K562 (cell line): ENCODE data around the gene ZBTB49.

ENCODE experiments used
- CBX5 ChIP-seq: IDR thresholded peaks from 2 replicates; pipeline ENCODE4 v1.6.1; 2014; ENCODE audit warnings: low read depth, borderline replicate concordance
- CEBPG ChIP-seq, 3 experiments: fragments of 200-800 bp in 1 of 3; sonication (Bioruptor generic) in 1 of 3; sonication (generic) in 1 of 3; formaldehyde crosslinking in 1 of 3; IDR thresholded peaks in 2 of 3; conservative IDR thresholded peaks in 1 of 3; 2 replicates each; pipeline versions ENCODE4 v1.6.1 to v1.8.0; 2016 to 2022; ENCODE audit warnings: missing compliant biosample characterization in 2 of 3, missing genetic modification characterization in 2 of 3, mild to moderate bottlenecking in 1 of 3, missing genetic modification reagents in 1 of 3
- KLF10 ChIP-seq: fragments of 250-450 bp; sonication (Bioruptor Pico); IDR thresholded peaks from 2 replicates; pipeline ENCODE4 v1.6.1; 2021; ENCODE audit warnings: matching md5 sums
- MAFK ChIP-seq: IDR thresholded peaks from 2 replicates; pipeline ENCODE4 v1.6.1; 2011; ENCODE audit warnings: low read length, improper control_type of control experiment
- MIER1 ChIP-seq: fragments of 450-650 bp; IDR thresholded peaks from 2 replicates; pipeline ENCODE4 v1.6.1; 2016; ENCODE audit warnings: antibody characterized with exemption, mild to moderate bottlenecking, low read depth
- PRPF4 ChIP-seq: fragments of 200-400 bp; formaldehyde crosslinking; IDR thresholded peaks from one replicate; pipeline ENCODE4 v1.6.1; 2017; ENCODE audit warnings: low read length, low read depth, mild to moderate bottlenecking; ENCODE audit not compliant: insufficient read depth, poor library complexity, severe bottlenecking
- ZNF146 ChIP-seq: IDR thresholded peaks from one replicate; pipeline ENCODE4 v1.6.1; 2018; ENCODE audit warnings: missing compliant biosample characterization; ENCODE audit not compliant: unreplicated experiment
- ZNF274 ChIP-seq: IDR thresholded peaks from 2 replicates; pipeline ENCODE4 v1.6.1; 2011; ENCODE audit warnings: low read depth, mild to moderate bottlenecking, low read length, moderate library complexity, borderline replicate concordance
- TF ChIP-seq, protein P1 (sequence below): sonication (generic); formaldehyde crosslinking; IDR thresholded peaks from 2 replicates; pipeline ENCODE4 v1.8.0; 2022; ENCODE audit warnings: mild to moderate bottlenecking, missing genetic modification reagents

DNA sequence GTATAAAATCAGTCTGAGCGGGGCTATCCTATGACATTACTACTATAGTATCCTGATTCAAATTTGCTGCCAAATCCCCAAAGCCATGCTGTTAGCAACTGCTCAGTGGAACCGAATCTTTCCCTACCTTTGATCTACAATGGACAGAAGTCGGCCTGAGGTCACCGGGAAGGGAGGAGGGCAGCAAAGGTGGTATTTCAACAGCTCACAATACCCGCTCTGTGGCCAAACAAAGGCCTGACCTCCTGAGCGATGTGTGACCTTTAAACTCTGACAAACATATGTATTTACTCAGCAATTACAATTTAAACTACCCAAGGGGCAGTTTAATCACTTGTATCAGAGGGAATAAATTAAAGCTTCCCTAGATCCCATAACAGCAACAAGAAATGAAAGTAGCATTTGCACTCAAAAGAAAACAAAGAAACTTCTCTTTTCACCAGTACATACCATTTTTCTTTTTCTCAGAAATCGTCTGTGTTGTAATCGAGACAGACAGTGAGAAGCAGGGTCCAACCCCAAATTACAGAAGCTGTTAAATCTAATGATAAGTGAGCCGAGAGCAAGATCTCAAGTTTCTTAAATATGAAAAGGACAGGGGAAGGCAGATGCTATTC, 30.5 kb upstream of the ZBTB49 start:
- TF ChIP-seq PRPF4 = no peak
- TF ChIP-seq ZNF146 = no peak
- no peak for TF ChIP-seq MAFK
- TF ChIP-seq ZNF274 = no peak
- TF ChIP-seq, protein P1, sequence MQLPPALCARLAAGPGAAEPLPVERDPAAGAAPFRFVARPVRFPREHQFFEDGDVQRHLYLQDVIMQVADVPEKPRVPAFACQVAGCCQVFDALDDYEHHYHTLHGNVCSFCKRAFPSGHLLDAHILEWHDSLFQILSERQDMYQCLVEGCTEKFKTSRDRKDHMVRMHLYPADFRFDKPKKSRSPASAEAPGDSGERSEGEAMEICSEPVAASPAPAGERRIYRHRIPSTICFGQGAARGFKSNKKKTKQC (CRISPR knock-in tag) = no peak
- TF ChIP-seq KLF10 (CRISPR knock-in tag) = no peak
- no peak for TF ChIP-seq CBX5
- TF ChIP-seq CEBPG (CRISPR knock-in tag; IDR thresholded peaks at IDR 0.05) = no peak
- TF ChIP-seq CEBPG (tag; conservative IDR thresholded peaks at IDR 0.05 in 1 of 2, IDR thresholded peaks at IDR 0.05 in 1 of 2) = no peak
- no peak for TF ChIP-seq MIER1
